Epithelial cell of proximal tubule (primary cell): Measurements from ENCODE around the gene CCDC187. TPM values are rescaled to one million over a fixed set of nuclear protein-coding genes. Genes with fewer than 3 reads are reported as not detected.
"Not testable (repeated sequence)": the region's sequence is repeated elsewhere in the genome, so short reads cannot be mapped to it uniquely, and the experiment has no call there.

Experiments
- DNase-seq: peaks from one replicate; pipeline ENCODE4 v3.0.0-alpha.2; 2011; ENCODE audit warnings: low read depth
- H3K4me3 ChIP-seq: 2 replicates; pipeline ENCODE4 v1.5.1; 2011; ENCODE audit warnings: low read depth, mild to moderate bottlenecking, low read length
- CTCF ChIP-seq: conservative IDR thresholded peaks from 2 replicates; pipeline ENCODE4 v1.5.1; 2012; ENCODE audit warnings: low read depth, mild to moderate bottlenecking, low read length
- total RNA-seq: library from RNA; depleted of rRNA; stranded (reverse); fragments of >200 nt; gene quantifications from 2 replicates; pipeline ENCODE4 v1.2.3, GENCODE V29; 2015

CCDC187 gene
- total RNA-seq, 1 donor from 2014 or later = 0.75 TPM

DNA sequence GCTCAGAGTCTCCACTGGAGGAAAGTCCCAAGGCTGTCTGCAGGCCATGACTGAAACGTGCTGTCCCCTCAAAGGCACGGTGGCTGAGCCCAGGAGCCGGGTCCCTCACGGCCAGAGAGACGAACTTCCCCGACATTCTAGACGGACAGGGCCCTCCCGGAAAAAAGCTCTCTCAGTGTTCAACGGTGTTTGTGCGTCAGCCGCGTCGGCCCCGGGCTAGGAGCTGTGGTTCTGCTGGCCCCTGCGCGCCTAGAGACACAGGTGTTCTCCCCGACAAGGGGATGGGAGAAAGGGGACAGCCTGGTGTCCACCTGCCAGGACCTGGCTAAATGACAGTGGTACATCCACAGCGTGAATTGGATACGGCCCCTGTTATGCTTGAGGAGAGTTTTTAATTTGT is 17.7 kb upstream of the CCDC187 start:
- TF ChIP-seq CTCF = no peak
- no peak overlapping the region for H3K4me3 ChIP-seq
- no peak for DNase-seq

- not testable (repeated sequence) for H3K4me3 ChIP-seq, DNase-seq
These were observed 17.1 kb upstream of the CCDC187 start for GRCh38 chr9:136320972-136321371.

GRCh38 chr9:136319955-136320354 is 16.1 kb upstream of the CCDC187 start:
- DNase-seq = not testable (repeated sequence)

DNA sequence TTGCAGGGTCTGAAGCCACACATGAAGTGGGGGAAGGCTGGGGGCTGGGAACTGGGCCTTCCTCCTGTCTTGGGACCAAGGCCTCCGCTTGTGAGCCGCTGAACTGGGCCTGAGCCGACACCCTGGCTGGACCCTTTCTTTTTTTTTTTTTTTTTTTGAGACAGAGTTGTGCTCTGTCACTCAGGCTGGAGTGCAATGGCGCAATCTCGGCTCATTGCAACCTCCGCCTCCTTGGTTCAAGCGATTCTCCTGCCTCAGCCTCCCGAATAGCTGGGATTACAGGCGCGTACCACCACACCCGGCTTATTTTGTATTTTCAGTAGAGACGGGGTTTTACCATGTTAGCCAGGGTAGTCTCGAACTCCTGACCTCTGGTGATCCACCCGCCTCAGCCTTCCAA is 15.3 kb upstream of the CCDC187 start:
- DNase-seq, H3K4me3 ChIP-seq: not testable (repeated sequence)

More at GRCh38 chr9:136319955-136320354, 16.1 kb upstream of the CCDC187 start:
- not testable (repeated sequence) for H3K4me3 ChIP-seq

GRCh38 chr9:136318776-136319241 is 14.9 kb upstream of the CCDC187 start:
- no peak overlapping the region for H3K4me3 ChIP-seq
- DNase-seq = no peak
- no peak for TF ChIP-seq CTCF

DNA sequence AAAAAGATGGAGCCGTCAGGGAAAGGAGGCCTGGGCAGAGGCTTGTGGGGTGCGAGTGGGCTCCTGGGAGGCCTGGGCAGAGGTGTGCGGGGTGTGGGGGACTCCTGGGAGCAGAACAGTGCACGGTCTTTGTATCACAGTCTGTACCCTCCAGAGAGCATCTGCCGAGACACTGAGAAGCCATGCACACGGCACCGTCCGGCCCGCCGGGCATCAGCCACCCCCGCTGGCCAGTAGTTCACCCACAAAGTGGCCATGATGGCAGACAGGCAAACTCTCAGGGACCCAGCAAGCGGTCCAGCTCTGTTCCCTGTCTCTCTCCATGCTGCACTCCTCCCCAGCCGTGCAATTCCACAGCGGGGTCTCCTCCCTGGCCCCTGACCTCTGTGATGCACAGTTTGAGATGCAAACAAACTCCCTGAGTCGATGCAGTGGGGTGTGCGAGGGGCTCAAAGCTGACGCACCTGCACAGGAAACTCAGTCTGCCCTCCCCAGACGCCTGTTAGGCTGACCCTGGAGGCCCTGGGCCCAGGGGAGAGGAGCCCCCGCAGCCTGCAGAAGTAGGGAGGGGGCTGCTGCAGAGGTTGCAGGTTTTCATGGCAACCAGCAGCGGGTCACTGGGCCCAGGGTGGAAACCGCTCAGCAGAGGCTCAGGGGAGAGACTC is 14.3 kb upstream of the CCDC187 start:
- H3K4me3 ChIP-seq = no peak overlapping the region
- TF ChIP-seq CTCF = no peak
- DNase-seq = no peak

DNA sequence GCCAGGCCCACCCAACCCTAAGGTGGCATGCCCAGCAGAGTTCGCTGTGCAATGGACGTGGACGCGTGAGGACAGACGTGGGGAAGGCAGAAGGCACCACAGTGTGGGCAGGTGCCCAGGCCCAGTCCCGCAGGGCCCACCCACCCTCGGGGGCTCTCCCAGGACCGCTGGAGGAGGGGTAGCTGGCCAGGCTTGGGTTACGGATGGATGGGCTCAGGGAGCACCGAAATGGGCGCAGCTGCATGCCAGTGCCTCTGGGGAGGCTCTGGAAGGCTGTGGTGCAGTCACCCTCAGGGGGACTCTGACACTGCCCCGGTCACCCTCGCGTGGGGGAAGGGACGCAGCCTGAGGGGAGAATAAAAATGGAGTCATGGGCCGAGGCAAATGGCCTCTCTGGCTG is 13.8 kb upstream of the CCDC187 start:
- TF ChIP-seq CTCF = no peak
- no peak overlapping the region for H3K4me3 ChIP-seq
- DNase-seq = no peak

DNA sequence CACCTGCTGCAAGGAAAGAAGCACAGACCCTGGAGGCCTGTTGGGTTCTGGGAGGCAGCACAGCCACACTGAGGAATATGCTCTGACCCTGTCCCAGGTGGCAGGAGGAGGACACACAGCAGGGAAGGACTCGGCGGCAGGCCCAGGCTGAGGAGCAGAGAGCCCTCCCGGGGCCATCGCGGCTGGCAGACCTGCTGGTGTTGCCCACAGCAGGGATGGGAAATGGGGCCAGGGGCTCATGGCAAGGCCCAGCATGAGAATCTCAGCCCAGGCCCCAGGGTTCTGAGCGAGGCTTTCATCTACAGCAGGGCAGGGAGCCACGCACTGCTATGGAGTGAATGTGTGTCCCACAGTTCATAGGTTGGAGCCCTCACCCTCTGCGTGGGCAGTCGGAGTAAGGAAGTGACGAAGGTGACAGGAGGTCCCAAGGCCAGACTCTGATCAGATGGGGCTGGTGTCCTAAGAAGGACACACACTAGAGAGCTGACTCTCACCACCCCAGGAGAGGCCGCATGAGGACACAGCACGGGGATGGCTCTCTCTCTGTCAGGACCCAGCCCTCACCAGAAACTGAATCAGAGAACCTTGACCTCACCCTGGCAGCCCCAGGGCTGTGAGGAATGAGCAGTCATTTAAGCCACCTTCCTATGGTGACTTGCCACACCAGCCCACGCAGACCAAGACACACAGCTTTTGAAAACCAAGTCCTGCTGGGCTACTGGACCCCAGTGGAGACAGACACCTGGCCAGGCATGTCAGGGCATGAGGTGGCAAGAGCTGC is 13.2 kb upstream of the CCDC187 start:
- no peak for TF ChIP-seq CTCF
- no peak for DNase-seq
- H3K4me3 ChIP-seq = no peak overlapping the region
